HepG2 (cell line): Measurements from ENCODE around the gene TRIM34. TPM values are rescaled to one million over a fixed set of nuclear protein-coding genes. Genes with fewer than 3 reads are reported as not detected.

Experiments
- ATAC-seq: fragments of 200-7000 bp; cut with Tn5 transposase; 3 replicates; pipeline ENCODE4 v1.9.1; 2020; ENCODE audit warnings: mild to moderate bottlenecking, moderate library complexity
- BruUV-seq: library from RNA; stranded (reverse); fragments of 400-500 nt; replicated peaks from 2 replicates; lab custom pipeline; 2021; lab: Mats Ljungman, UMichigan
- CTCF ChIA-PET: fragments of 300-600 bp; formaldehyde crosslinking; extraction: SDS; loops from one replicate; lab custom pipeline; 2021; ENCODE audit warnings: low total read pairs, inconsistent platforms, low intra/inter-chr PET ratio; lab: Yijun Ruan, JAX
- POLR2A ChIA-PET: fragments of 350-600 bp; sonication (Branson Sonifier 250); formaldehyde crosslinking; loops from one replicate; lab custom pipeline; 2020; ENCODE audit warnings: antibody characterized with exemption, inconsistent platforms; lab: Yijun Ruan, JAX
- DNase-seq: peaks from one replicate; pipeline ENCODE4 v3.0.0-alpha.2; 2015; ENCODE audit warnings: low spot score
- FAIRE-seq: peaks from 3 replicates; lab custom pipeline; 2011; peaks lifted over from hg19 to GRCh38; lab: Jason Lieb, UNC
- H2AFZ ChIP-seq: one replicate; pipeline ENCODE4 v1.6.1; 2011; ENCODE audit warnings: low read length, inconsistent platforms
- H3K27ac ChIP-seq: fragments of 300-600 bp; 3 replicates; pipeline ENCODE4 v1.8.0; 2011; ENCODE audit warnings: mixed run types, mild to moderate bottlenecking, mixed read lengths, low read length, inconsistent platforms; ENCODE audit not compliant: insufficient read depth; ENCODE audit errors: extremely low read length
- H3K27me3 ChIP-seq, 2 experiments: fragments of 200-600 bp in 1 of 2; 2 replicates in 1 of 2; 3 replicates in 1 of 2; pipeline versions ENCODE4 v1.6.0 to v1.8.0; 2011; ENCODE audit warnings: low read length in 2 of 2, mild to moderate bottlenecking in 2 of 2, moderate library complexity in 2 of 2, inconsistent platforms in 1 of 2; ENCODE audit not compliant: insufficient read depth in 2 of 2, control insufficient read depth in 1 of 2
- H3K36me3 ChIP-seq, 2 experiments: fragments of 200-600 bp in 1 of 2; replicated peaks in 1 of 2; 2 replicates in 1 of 2; 3 replicates in 1 of 2; pipeline versions ENCODE4 v1.5.1 to v1.8.0; 2011; ENCODE audit warnings: low read length in 2 of 2, inconsistent platforms in 1 of 2; ENCODE audit not compliant: insufficient read depth in 2 of 2, control insufficient read depth in 1 of 2
- H3K4me1 ChIP-seq: 2 replicates; pipeline ENCODE4 v1.5.1; 2012; ENCODE audit warnings: low read length, inconsistent platforms; ENCODE audit not compliant: insufficient read depth
- H3K4me2 ChIP-seq: 2 replicates; pipeline ENCODE4 v1.6.0; 2011; ENCODE audit warnings: low read depth, low read length, inconsistent platforms
- H3K4me3 ChIP-seq, 3 experiments: fragments of 200-600 bp in 1 of 3; sonication (generic), shearing (Covaris generic) in 1 of 3; replicated peaks in 1 of 3; 2 replicates each; pipeline ENCODE4 v1.5.1; 2011 to 2016; ENCODE audit warnings: low read length in 3 of 3, inconsistent platforms in 2 of 3, low read depth in 2 of 3, mild to moderate bottlenecking in 2 of 3, control low read depth in 1 of 3, mixed read lengths in 1 of 3; ENCODE audit not compliant: insufficient read depth in 1 of 3
- H3K79me2 ChIP-seq: one replicate; pipeline ENCODE4 v1.6.1; 2011; ENCODE audit warnings: low read length, inconsistent platforms; ENCODE audit not compliant: insufficient read depth
- H3K9ac ChIP-seq: 2 replicates; pipeline ENCODE4 v1.6.0; 2011; ENCODE audit warnings: mild to moderate bottlenecking, low read depth, low read length, inconsistent platforms; ENCODE audit not compliant: insufficient read depth
- H3K9me3 ChIP-seq: 2 replicates; pipeline ENCODE4 v1.5.1; 2012; ENCODE audit warnings: mild to moderate bottlenecking, low read length
- H4K20me1 ChIP-seq: 2 replicates; pipeline ENCODE4 v1.6.0; 2011; ENCODE audit warnings: inconsistent platforms, mild to moderate bottlenecking, low read length, moderate library complexity; ENCODE audit not compliant: insufficient read depth
- CC2D1A ChIP-seq: sonication (generic); formaldehyde crosslinking; IDR thresholded peaks from 2 replicates; pipeline ENCODE4 v1.8.1; 2023; ENCODE audit warnings: mild to moderate bottlenecking, missing genetic modification reagents
- CREM ChIP-seq, 2 experiments: sonication (generic) in 1 of 2; formaldehyde crosslinking in 1 of 2; IDR thresholded peaks; 2 replicates each; pipeline versions ENCODE4 v1.4.0 to v1.6.1; 2016 to 2020; ENCODE audit warnings: antibody characterized with exemption in 1 of 2, mild to moderate bottlenecking in 1 of 2, missing genetic modification reagents in 1 of 2
- CTCF ChIP-seq: sonication (generic); formaldehyde crosslinking; IDR thresholded peaks from 2 replicates; pipeline ENCODE4 v1.5.0; 2020; ENCODE audit warnings: mild to moderate bottlenecking, missing genetic modification reagents, moderate library complexity
- FOXK1 ChIP-seq: sonication (generic); formaldehyde crosslinking; IDR thresholded peaks from 2 replicates; pipeline ENCODE4 v1.4.0; 2020; ENCODE audit warnings: low read depth, missing genetic modification reagents, borderline replicate concordance
- FOXM1 ChIP-seq: sonication (generic); formaldehyde crosslinking; IDR thresholded peaks from 2 replicates; pipeline ENCODE4 v1.5.0; 2020; ENCODE audit warnings: missing genetic modification reagents
- GZF1 ChIP-seq: sonication (generic); formaldehyde crosslinking; IDR thresholded peaks from 2 replicates; pipeline ENCODE4 v1.5.1; 2020; ENCODE audit warnings: mild to moderate bottlenecking, missing genetic modification reagents
- KDM3A ChIP-seq: IDR thresholded peaks from 2 replicates; pipeline ENCODE4 v1.6.1; 2018; ENCODE audit warnings: low read depth, missing compliant biosample characterization
- NONO ChIP-seq, 2 experiments: fragments of 450-650 bp in 1 of 2; sonication (generic) in 1 of 2; formaldehyde crosslinking in 1 of 2; IDR thresholded peaks in 1 of 2; conservative IDR thresholded peaks in 1 of 2; 2 replicates each; pipeline versions ENCODE4 v1.6.1 to v1.8.0; 2017 to 2022; ENCODE audit warnings: mild to moderate bottlenecking in 1 of 2, missing genetic modification reagents in 1 of 2, moderate library complexity in 1 of 2
- PAWR ChIP-seq: sonication (generic); formaldehyde crosslinking; IDR thresholded peaks from 2 replicates; pipeline ENCODE4 v1.4.0; 2020; ENCODE audit warnings: missing genetic modification reagents, mild to moderate bottlenecking, borderline replicate concordance
- SMAD1 ChIP-seq: sonication (generic); formaldehyde crosslinking; IDR thresholded peaks from 2 replicates; pipeline ENCODE4 v1.4.0; 2020; ENCODE audit warnings: missing genetic modification reagents, low read depth, mild to moderate bottlenecking, borderline replicate concordance
- SMC3 ChIP-seq: IDR thresholded peaks from 2 replicates; pipeline ENCODE4 v1.6.1; 2011; ENCODE audit warnings: low read length, improper control_type of control experiment
- SRSF1 ChIP-seq: fragments of 200-400 bp; formaldehyde crosslinking; optimal IDR thresholded peaks from 2 replicates; pipeline ENCODE3; 2017; ENCODE audit warnings: mild to moderate bottlenecking, low read depth, low read length, moderate library complexity
- ZNF644 ChIP-seq: IDR thresholded peaks from 2 replicates; pipeline ENCODE4 v1.6.1; 2016; ENCODE audit warnings: low read depth
- ZNF724P ChIP-seq: sonication (generic); formaldehyde crosslinking; IDR thresholded peaks from 2 replicates; pipeline ENCODE4 v1.8.0; 2022; ENCODE audit warnings: missing genetic modification reagents, borderline replicate concordance
- ZNF792 ChIP-seq: IDR thresholded peaks from 2 replicates; pipeline ENCODE4 v1.6.1; 2016
- WGBS: methylation state at CpG from one replicate; pipeline ENCODE4 v1.1.6; 2017; ENCODE audit warnings: low lambda C conversion rate; 5-methylcytosine and 5-hydroxymethylcytosine counted together
- in situ Hi-C: cut with HindIII; loops from 2 replicates; pipeline ENCODE4 v1.10.0; 2017; ENCODE audit warnings: low pct_unique_long_range_greater_than_20kb; ENCODE audit not compliant: extremely low pct_ligation_motif_present
- intact Hi-C: fragments of 100-400 bp; cut with micrococcal nuclease; formaldehyde crosslinking; loops from one replicate; pipeline ENCODE4 v1.10.0; 2022; ENCODE audit not compliant: unreplicated experiment
- polyA plus RNA-seq, 8 experiments: library from polyadenylated mRNA; depleted of rRNA in 3 of 8; stranded (reverse) in 7 of 8; unstranded in 1 of 8; fragments of >200 nt; fragmentation: Illumina TruSeq in 4 of 8; extraction: Trizol in 4 of 8; gene quantifications; 2 replicates each; pipeline versions ENCODE4 v1.2.1 to v1.2.3, GENCODE V29; 2011 to 2016; ENCODE audit warnings: low read depth in 4 of 8, missing spikeins in 1 of 8, mixed read lengths in 1 of 8; ENCODE audit not compliant: insufficient read depth in 1 of 8
- total RNA-seq, 5 experiments: library from RNA; depleted of rRNA; stranded (reverse); fragments of >200 nt; fragmentation: Illumina TruSeq; extraction: Trizol; gene quantifications; 2 replicates each; pipeline ENCODE4 v1.2.3, GENCODE V29; 2016; ENCODE audit warnings: low read depth in 1 of 5
- TF ChIP-seq, protein P1 (sequence below): sonication (generic); formaldehyde crosslinking; conservative IDR thresholded peaks from 2 replicates; pipeline ENCODE4 v1.4.0; 2020; ENCODE audit warnings: missing genetic modification reagents
- TF ChIP-seq, protein P2 (sequence below): sonication (generic); formaldehyde crosslinking; IDR thresholded peaks from 2 replicates; pipeline ENCODE4 v1.5.1; 2020; ENCODE audit warnings: missing genetic modification reagents, mild to moderate bottlenecking, borderline replicate concordance
- TF ChIP-seq, protein P3 (sequence below): sonication (generic); IDR thresholded peaks from 2 replicates; pipeline ENCODE4 v1.6.1; 2016; ENCODE audit warnings: low read depth, borderline replicate concordance

Gene TRIM34
- total and polyA plus RNA-seq, 2 of the 13 experiments (the other 11 are each of a cell fraction or from before 2014, with no cell fraction given): 0.13 to 0.42 TPM

DNA sequence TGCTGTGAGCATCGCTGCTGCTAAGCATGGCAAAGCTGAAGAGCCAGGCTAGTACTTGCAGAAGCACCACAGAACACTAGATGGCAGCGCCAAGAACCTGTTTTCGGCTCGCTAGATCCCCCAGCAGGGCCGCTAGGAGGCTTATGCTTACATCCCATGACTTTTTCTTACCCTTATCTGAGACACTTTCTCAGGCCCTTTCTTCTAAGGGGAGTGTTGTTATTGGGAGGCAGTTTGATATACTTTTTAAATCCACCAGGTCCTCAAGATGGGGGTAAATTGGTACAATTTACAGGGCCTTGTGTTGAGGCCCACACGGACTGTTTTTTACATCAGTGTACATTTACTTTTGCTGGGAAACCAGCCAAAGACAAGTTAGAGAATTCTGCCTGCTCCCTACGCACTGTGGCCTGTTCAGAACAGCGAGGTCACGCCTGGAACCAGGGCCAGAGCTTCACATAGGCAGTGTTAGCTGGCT lies 24.4 kb upstream of the TRIM34 start:
- no TSS peak for BruUV-seq
- Histone ChIP-seq H3K36me3 (no peaks in the 10 kb centered on the region), H3K9me3 (no peaks in the 10 kb centered on the region), H3K4me3 (no peak overlapping the region), H3K27ac (no peak overlapping the region), H3K4me1 (no peaks in the 10 kb centered on the region), H3K79me2 (no peaks in the 10 kb centered on the region), H3K4me2 (no peak overlapping the region), H4K20me1 (no peaks in the 10 kb centered on the region), H2AFZ (no peak overlapping the region), H3K9ac (no peak overlapping the region), H3K27me3 (0 out of 5 replicates have a peak, but pooled peaks cover 0 to 4% of the 10 kb centered on the region in 2 experiments)
- in situ Hi-C loops (loop anchor here (5.0 kb wide), 1 partner anchor 207 kb away; the partner anchor contains the start of gene OR52N2), intact Hi-C loops (loop anchor here (1.0 kb wide), 1 partner anchor 208 kb away; the partner anchor contains the start of gene OR52N2)
- peak; percentile 83 for FAIRE-seq
- peak; percentile 99 for ATAC-seq
- CTCF ChIA-PET: interaction anchor here (1.0 to 2.9 kb wide), 2 partner anchors 208 to 753 kb away, joined by 4 to 37 read pairs; partner anchors contain the start of gene OR52N2
- peak; percentile 63 for DNase-seq
- 7% methylated on average over 9 of the region's 9 CpGs for WGBS
- POLR2A ChIA-PET: interaction anchor here (1.1 kb wide), 1 partner anchor 84 kb away, joined by 3 read pairs; no protein-coding TSS in a partner anchor
- TF ChIP-seq CREM (IDR thresholded peaks at IDR 0.05) (no peak), CREM (CRISPR knock-in tag; IDR thresholded peaks at IDR 0.05) (no peak), SMAD1 (CRISPR knock-in tag) (no peak), CTCF (CRISPR knock-in tag) (peak; percentile 77), ZNF644 (CRISPR knock-in tag) (0 out of 2 replicates have a peak, but pooled peaks have one; percentile 12), FOXK1 (CRISPR knock-in tag) (no peak), ZNF724P (no peak), KDM3A (CRISPR knock-in tag) (no peak), SMC3 (peak; percentile 83), CC2D1A (no peak), FOXM1 (CRISPR knock-in tag) (no peak), SRSF1 (no peak), ZNF792 (no peak), NONO (IDR thresholded peaks at IDR 0.05) (no peak), NONO (CRISPR knock-in tag; conservative IDR thresholded peaks at IDR 0.05) (no peak), GZF1 (CRISPR knock-in tag) (no peak), PAWR (CRISPR knock-in tag) (no peak)
- TF ChIP-seq, protein P1, sequence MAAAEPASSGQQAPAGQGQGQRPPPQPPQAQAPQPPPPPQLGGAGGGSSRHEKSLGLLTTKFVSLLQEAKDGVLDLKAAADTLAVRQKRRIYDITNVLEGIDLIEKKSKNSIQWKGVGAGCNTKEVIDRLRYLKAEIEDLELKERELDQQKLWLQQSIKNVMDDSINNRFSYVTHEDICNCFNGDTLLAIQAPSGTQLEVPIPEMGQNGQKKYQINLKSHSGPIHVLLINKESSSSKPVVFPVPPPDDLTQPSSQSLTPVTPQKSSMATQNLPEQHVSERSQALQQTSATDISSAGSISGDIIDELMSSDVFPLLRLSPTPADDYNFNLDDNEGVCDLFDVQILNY (CRISPR knock-in tag): no peak
- TF ChIP-seq, protein P2, sequence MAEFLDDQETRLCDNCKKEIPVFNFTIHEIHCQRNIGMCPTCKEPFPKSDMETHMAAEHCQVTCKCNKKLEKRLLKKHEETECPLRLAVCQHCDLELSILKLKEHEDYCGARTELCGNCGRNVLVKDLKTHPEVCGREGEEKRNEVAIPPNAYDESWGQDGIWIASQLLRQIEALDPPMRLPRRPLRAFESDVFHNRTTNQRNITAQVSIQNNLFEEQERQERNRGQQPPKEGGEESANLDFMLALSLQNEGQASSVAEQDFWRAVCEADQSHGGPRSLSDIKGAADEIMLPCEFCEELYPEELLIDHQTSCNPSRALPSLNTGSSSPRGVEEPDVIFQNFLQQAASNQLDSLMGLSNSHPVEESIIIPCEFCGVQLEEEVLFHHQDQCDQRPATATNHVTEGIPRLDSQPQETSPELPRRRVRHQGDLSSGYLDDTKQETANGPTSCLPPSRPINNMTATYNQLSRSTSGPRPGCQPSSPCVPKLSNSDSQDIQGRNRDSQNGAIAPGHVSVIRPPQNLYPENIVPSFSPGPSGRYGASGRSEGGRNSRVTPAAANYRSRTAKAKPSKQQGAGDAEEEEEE (CRISPR knock-in tag): no peak
- TF ChIP-seq, protein P3, sequence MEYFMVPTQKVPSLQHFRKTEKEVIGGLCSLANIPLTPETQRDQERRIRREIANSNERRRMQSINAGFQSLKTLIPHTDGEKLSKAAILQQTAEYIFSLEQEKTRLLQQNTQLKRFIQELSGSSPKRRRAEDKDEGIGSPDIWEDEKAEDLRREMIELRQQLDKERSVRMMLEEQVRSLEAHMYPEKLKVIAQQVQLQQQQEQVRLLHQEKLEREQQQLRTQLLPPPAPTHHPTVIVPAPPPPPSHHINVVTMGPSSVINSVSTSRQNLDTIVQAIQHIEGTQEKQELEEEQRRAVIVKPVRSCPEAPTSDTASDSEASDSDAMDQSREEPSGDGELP: no peak
